ENCODE data around the gene C7orf33.

DNA sequence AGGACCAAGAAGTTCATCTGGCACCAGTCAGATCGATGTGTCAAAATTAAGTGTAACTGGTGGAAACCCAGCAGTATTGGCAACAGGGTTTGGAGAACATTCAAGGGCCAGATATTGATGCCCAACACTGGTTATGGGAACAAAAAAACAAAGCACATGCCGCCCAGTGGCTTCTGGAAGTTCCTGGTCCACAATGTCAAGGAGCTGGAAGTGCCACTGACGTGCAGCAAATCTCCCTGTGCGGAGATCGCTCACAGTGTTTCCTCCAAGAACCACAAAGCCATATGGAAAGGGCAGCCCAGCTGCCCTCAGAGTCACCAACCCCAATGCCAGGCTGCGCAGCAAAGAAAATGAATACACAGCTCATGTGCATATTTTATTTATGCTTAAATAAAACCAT, 10.1 kb upstream of the C7orf33 start:
- TF ChIP-seq ZFX (CRISPR knock-in tag; IDR thresholded peaks at IDR 0.05) (no peak), BACH1 (tag; IDR thresholded peaks at IDR 0.05) (no peak), ESRRB (CRISPR knock-in tag; IDR thresholded peaks at IDR 0.05; ENCODE audit: borderline replicate concordance) (no peak), POLR2A (conservative IDR thresholded peaks at IDR 0.05) (no peak)
- TF ChIP-seq, protein P1, sequence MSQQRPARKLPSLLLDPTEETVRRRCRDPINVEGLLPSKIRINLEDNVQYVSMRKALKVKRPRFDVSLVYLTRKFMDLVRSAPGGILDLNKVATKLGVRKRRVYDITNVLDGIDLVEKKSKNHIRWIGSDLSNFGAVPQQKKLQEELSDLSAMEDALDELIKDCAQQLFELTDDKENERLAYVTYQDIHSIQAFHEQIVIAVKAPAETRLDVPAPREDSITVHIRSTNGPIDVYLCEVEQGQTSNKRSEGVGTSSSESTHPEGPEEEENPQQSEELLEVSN (IDR thresholded peaks at IDR 0.05; ENCODE audit: borderline replicate concordance in 1 of 2, extremely low read depth in 1 of 2, insufficient read depth in 1 of 2, insufficient read length in 1 of 2, low read depth in 1 of 2, low read length in 1 of 2, poor library complexity in 1 of 2, severe bottlenecking in 1 of 2), result no peak
- TF ChIP-seq, protein P2, sequence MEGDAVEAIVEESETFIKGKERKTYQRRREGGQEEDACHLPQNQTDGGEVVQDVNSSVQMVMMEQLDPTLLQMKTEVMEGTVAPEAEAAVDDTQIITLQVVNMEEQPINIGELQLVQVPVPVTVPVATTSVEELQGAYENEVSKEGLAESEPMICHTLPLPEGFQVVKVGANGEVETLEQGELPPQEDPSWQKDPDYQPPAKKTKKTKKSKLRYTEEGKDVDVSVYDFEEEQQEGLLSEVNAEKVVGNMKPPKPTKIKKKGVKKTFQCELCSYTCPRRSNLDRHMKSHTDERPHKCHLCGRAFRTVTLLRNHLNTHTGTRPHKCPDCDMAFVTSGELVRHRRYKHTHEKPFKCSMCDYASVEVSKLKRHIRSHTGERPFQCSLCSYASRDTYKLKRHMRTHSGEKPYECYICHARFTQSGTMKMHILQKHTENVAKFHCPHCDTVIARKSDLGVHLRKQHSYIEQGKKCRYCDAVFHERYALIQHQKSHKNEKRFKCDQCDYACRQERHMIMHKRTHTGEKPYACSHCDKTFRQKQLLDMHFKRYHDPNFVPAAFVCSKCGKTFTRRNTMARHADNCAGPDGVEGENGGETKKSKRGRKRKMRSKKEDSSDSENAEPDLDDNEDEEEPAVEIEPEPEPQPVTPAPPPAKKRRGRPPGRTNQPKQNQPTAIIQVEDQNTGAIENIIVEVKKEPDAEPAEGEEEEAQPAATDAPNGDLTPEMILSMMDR (IDR thresholded peaks at IDR 0.05 in 2 of 3, conservative IDR thresholded peaks at IDR 0.05 in 1 of 3; ENCODE audit: insufficient read depth in 2 of 3, low read depth in 1 of 3, low read length in 3 of 3), result no peak
- TF ChIP-seq, protein P3, sequence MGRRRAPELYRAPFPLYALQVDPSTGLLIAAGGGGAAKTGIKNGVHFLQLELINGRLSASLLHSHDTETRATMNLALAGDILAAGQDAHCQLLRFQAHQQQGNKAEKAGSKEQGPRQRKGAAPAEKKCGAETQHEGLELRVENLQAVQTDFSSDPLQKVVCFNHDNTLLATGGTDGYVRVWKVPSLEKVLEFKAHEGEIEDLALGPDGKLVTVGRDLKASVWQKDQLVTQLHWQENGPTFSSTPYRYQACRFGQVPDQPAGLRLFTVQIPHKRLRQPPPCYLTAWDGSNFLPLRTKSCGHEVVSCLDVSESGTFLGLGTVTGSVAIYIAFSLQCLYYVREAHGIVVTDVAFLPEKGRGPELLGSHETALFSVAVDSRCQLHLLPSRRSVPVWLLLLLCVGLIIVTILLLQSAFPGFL (CRISPR knock-in tag; IDR thresholded peaks at IDR 0.05), result no peak
- TF ChIP-seq, protein P4, sequence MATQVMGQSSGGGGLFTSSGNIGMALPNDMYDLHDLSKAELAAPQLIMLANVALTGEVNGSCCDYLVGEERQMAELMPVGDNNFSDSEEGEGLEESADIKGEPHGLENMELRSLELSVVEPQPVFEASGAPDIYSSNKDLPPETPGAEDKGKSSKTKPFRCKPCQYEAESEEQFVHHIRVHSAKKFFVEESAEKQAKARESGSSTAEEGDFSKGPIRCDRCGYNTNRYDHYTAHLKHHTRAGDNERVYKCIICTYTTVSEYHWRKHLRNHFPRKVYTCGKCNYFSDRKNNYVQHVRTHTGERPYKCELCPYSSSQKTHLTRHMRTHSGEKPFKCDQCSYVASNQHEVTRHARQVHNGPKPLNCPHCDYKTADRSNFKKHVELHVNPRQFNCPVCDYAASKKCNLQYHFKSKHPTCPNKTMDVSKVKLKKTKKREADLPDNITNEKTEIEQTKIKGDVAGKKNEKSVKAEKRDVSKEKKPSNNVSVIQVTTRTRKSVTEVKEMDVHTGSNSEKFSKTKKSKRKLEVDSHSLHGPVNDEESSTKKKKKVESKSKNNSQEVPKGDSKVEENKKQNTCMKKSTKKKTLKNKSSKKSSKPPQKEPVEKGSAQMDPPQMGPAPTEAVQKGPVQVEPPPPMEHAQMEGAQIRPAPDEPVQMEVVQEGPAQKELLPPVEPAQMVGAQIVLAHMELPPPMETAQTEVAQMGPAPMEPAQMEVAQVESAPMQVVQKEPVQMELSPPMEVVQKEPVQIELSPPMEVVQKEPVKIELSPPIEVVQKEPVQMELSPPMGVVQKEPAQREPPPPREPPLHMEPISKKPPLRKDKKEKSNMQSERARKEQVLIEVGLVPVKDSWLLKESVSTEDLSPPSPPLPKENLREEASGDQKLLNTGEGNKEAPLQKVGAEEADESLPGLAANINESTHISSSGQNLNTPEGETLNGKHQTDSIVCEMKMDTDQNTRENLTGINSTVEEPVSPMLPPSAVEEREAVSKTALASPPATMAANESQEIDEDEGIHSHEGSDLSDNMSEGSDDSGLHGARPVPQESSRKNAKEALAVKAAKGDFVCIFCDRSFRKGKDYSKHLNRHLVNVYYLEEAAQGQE (IDR thresholded peaks at IDR 0.05; ENCODE audit: borderline replicate concordance), result no peak
- TF ChIP-seq, protein P4 (CRISPR knock-in tag; IDR thresholded peaks at IDR 0.05; ENCODE audit: low read depth), result no peak
